GM21576 (cell line): Measurements from ENCODE around the gene NHLRC4.
A peak's percentile ranks its signal among the peaks of the same experiment; 100 is the strongest.

ENCODE experiments used
- ATAC-seq: cut with Tn5 transposase; IDR thresholded peaks from one replicate; pipeline ENCODE4 v1.9.1; 2021; ENCODE audit warnings: mild to moderate bottlenecking, moderate library complexity; ENCODE audit not compliant: unreplicated experiment

Gene NHLRC4

DNA sequence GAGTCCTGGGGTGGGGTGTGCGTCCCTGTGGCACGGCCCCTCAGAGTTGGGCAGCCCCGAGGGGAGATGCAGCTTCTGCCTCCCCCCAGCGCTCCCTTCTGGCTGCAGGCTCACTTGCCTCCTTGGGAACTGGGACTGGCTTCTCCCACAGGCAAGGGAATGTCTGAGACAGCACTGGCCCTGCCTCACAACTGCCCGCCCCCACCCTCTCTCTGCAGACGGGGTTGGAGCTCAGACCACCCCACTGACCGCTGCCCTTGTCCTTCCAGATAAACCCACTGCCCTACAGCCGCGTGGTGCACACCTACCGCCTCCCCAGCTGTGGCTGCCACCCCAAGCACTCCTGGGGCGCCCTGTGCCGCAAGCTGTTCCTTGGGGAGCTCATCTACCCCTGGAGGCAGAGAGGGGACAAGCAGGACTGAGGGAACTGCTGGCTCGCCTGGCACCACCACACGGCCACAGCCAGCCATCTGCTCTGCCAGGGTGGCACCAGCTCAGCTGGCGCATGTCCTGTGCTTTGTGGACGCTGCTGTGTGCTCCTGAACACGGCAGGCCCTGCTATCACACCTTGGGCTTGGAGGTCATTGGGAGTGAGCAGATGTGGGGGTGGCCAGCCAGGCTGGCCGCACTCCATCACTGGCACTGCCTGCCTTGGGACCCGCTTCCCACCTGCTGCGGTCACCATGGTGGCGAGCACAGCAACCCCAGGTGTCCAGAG lies 16.0 kb downstream of the NHLRC4 start:
- ATAC-seq, result no peak

GRCh38 chr16:583470-583814 lies 16.6 kb downstream of the NHLRC4 start:
- no peak for ATAC-seq

GRCh38 chr16:583815-584591 lies 17.2 kb downstream of the NHLRC4 start:
- no peak for ATAC-seq

DNA sequence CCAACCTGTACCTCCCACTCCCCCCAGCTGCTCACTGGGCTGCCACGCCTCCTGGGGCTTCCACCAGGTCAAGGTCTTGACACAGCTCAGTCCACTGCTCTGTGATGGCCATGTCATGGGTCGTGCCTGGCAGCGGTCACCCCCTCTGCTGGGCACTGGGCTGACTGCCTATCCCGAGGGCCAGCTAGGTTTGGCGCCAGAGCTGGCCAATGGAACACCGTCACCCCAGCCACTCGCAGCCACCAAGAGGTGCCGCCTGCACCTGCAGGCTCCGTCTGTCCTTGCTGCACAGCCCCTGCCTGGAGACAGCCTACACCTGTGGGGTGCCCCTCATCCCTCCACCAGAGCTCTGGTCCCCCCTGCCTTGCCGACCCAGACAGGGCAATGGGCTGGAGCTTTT lies 18.5 kb downstream of the NHLRC4 start:
- no peak for ATAC-seq

DNA sequence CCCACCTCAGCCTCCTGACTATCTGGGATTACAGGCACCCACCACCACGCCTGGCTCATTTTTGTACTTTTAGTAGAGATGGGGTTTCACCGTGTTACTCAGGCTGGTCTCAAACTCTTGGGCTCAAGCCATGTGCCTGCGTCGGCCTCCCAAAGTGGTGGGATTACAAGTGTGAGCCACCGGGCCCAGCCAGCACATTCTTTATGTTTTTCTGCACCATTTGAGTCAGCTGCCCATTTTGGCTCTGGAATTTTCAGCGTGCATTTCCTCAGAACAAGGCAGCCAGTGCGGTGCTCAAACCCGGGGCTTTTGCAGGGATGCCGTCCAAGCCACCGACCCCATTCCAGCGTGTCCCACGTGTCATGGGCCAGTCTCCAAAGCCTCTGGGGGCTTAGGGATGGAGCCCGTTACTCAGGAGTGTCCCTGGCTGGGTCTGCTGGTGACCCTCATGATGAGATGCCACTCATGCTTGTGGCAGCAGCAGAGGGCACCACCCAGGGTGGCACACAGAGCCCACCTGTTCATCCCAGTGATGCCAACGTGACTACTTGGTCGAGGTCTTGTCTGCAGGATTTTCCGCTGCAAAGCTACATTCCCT lies 19.3 kb downstream of the NHLRC4 start:
- no peak for ATAC-seq

GRCh38 chr16:586645-587590 lies 20.1 kb downstream of the NHLRC4 start:
- ATAC-seq, result no peak

DNA sequence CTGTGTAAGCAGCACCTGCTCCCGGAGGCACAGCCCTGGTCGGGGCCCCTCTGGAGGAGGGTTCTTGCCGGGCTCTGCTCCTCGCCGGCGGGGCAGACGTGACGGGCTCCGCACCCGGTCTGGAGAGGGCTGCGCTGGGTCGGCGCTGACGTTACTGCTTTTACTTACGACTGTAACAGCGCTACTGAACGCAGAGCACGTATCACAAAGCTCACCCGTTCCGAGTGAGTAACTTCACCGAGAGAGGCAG lies 21.8 kb downstream of the NHLRC4 start:
- peak; percentile 8 for ATAC-seq

DNA sequence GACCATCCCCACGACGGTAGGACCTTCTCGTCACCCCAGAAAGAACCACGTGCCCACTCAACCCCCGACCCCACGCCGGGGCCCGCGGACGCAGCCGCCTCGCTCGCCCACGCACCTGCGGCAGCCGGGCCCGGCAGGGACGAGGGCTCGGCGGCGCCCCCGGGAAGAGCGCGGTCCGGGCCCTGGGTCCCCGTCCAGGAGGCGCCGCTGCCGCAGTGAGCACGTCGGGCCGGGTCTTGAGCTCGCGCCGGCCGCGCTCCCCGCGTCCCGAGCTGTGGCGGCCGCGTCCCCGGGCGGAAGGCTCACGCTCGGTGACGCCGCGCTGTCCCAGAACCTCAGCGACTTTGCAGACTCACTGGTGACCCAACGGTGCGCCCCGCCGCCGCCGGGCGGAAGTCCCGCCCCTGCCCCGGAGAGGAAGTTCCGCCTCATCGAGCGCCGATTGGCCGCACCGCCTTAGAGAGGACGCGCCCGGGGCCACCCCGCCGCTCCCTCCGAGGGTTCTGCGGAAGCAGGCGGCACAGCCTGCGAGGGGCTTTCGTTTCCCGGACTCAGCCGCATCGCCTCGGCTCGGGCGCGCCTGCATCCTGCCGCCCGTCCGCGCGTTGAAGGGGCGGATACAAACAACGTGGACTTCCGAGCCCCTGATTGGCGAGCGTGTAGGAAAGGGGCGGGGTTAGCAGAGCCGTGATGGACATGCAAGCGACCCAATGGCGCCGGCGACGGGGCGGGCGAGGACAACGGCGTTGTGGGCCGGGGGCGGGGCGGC lies 22.3 kb downstream of the NHLRC4 start:
- ATAC-seq, result peak; percentile 70

DNA sequence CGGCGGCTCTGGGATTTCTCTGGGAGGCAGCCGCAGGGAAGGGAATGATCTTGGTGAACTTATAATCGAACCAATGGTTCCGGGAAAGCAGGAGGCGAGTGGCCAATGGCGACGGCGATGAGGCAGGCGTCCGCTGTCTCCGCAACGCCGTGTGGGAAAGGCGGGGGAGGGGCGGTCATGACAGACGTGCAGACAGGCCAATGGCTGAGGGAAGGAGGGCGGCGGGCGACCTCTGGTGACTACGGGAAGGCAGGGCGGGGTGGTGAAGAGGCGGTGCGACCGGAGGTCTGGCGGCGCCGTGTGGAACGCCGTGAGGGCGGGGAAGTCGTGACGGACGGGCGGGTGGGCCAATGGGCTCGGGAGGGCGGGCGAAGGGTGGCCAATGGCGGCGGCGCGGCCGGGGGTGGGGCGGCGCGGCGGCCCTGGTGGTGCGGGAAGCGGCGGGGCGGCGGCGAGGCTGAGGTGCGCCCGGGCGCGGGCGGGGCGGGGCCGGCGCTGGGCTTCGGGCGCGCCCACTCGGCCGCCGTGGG lies 22.9 kb downstream of the NHLRC4 start, which contains the start of gene RAB40C:
TSS of gene RAB40C (plus strand) at position 409 of the 530 bp plus-strand sequence. CDS start 226 bp downstream, outside the sequence.
- peak; percentile 65 for ATAC-seq

DNA sequence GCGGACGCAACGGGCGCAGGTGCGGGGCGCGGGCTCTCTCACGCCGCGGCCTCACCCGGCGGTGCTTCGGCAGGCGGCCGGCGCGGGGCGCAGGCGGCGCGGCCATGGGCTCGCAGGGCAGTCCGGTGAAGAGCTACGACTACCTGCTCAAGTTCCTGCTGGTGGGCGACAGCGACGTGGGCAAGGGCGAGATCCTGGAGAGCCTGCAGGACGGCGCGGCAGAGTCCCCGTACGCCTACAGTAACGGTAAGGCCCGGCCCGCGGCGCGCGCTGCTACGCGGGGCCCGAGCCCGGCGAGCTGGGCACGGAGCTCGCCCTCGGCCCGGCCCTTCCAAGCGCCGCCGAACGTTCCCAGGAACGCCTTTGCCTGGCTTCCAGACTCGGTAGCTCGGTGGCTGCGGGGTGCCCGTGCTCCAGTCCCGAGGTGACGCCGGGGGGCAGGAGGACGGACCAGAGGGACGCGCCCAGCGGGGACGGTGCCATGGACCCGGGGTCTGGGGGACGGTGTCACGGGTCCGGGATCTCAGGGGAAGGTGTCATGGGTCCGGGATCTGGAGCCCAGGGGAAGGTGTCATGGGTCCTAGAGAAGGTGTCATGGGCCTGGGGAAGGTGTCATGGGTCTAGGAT lies 23.5 kb downstream of the NHLRC4 start:
- no peak for ATAC-seq

GRCh38 chr16:590815-591200 lies 24.0 kb downstream of the NHLRC4 start:
- no peak for ATAC-seq

- no peak for ATAC-seq
Observed at GRCh38 chr16:591231-591630, 24.4 kb downstream of the NHLRC4 start.

- no peak for ATAC-seq
Observed at GRCh38 chr16:591892-592517, 25.2 kb downstream of the NHLRC4 start.

GRCh38 chr16:592518-593306 lies 25.9 kb downstream of the NHLRC4 start:
- no peak for ATAC-seq

GRCh38 chr16:593406-593805 lies 26.6 kb downstream of the NHLRC4 start:
- ATAC-seq, result no peak

DNA sequence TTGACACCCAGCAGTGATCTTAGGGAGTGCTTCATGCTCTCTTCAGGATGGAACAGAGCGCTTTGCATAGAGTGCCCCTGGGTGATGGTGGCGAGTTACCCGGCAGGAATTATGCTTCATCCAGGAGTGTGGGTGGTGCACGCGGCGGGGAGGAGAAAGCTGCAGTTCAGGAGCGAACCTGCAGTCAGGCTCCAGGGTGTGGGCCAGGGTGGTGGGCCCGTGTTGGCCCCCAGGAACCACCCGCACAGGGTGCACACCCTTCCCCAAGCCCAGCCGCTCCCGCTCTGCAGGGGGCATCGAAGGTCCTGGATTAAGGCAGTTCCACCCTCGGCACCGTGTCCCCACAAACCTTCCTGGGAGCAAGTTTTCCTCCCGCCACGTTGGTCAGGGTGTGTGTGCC lies 27.0 kb downstream of the NHLRC4 start:
- no peak for ATAC-seq

- no peak for ATAC-seq
Observed at GRCh38 chr16:595094-595528, 28.3 kb downstream of the NHLRC4 start.

DNA sequence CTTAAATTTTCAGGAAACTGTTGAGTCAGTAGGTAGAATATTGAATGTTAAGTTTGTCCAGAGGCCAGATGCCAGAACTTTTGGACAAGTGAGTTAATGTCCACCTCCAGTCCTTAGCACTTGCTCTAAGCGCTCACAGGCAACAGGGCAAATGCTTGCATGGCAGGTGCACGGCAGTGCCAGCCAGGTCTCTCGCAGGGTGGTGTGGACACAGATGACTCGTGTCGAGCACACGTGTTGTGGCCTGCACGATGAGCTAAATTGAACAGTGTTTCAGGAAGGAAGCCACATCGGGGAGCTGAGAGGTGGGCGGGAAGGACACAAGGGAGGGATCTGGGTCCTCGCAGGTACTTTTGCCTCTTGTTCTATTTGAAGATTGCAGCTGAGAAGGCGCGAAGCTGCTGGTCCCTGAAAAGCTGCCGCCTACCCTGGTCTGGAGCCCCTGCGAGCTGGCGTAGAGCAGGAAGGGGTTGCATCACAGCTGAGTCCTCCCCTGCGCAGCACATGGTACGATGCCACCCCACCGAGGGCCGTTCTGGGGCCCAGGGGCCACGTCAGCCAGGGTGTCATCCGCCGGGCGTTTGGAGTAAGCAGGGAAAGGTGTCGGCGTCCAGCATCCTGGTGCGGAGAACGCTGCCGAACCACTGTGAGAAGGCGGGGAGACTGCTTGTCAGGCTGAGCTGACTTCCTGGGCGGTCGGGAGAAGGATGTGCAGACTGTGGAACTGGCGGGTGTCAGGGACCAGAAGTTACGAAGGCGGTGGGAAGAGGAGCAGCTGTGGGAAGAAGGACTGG lies 29.3 kb downstream of the NHLRC4 start:
- no peak for ATAC-seq
